HEK293 (cell line): Measurements from ENCODE around the gene ITPR3.
A peak's percentile ranks its signal among the peaks of the same experiment; 100 is the strongest.

Experiments used
- CTCF ChIA-PET: fragments of 350-600 bp; formaldehyde crosslinking; extraction: SDS; loops from one replicate; lab custom pipeline; 2021; ENCODE audit warnings: antibody characterized with exemption; lab: Yijun Ruan, JAX
- POLR2A ChIA-PET: fragments of 300-600 bp; formaldehyde crosslinking; extraction: SDS; loops from one replicate; lab custom pipeline; 2020; ENCODE audit warnings: antibody characterized with exemption, inconsistent platforms; lab: Yijun Ruan, JAX
- H3K27ac ChIP-seq: fragments of 200-500 bp; sonication (Bioruptor generic); 2 replicates; pipeline ENCODE4 v1.5.1; 2014; ENCODE audit warnings: low read depth, low read length, control low read depth, inconsistent platforms; ENCODE audit errors: extremely low read depth
- H3K36me3 ChIP-seq, 2 experiments: fragments of 200-500 bp in 1 of 2; sonication (Bioruptor generic) in 1 of 2; 1 replicate in 1 of 2; 2 replicates in 1 of 2; pipeline ENCODE4 v1.5.1; 2014 to 2017; ENCODE audit warnings: inconsistent platforms in 2 of 2, low read length in 2 of 2; ENCODE audit not compliant: control insufficient read depth in 2 of 2, insufficient read depth in 1 of 2
- H3K4me1 ChIP-seq: fragments of 200-500 bp; sonication (Bioruptor generic); 2 replicates; pipeline ENCODE4 v1.5.1; 2014; ENCODE audit warnings: mild to moderate bottlenecking, low read length, inconsistent platforms; ENCODE audit not compliant: control insufficient read depth, insufficient read depth
- H3K4me3 ChIP-seq: 2 replicates; pipeline ENCODE4 v1.5.1; 2011; ENCODE audit warnings: low read depth, mild to moderate bottlenecking, control low read depth, low read length, moderate library complexity
- H3K9me3 ChIP-seq: fragments of 200-500 bp; sonication (Bioruptor generic); 2 replicates; pipeline ENCODE4 v1.5.1; 2014; ENCODE audit warnings: low read depth, low read length, inconsistent platforms; ENCODE audit not compliant: control insufficient read depth, insufficient read depth
- CTCF ChIP-seq: fragments of 450-650 bp; formaldehyde crosslinking; IDR thresholded peaks from 2 replicates; pipeline ENCODE4 v1.5.1; 2016; ENCODE audit warnings: missing biosample characterization, missing genetic modification characterization
- GLI2 ChIP-seq: fragments of 450-650 bp; formaldehyde crosslinking; IDR thresholded peaks from 2 replicates; pipeline ENCODE4; 2017; ENCODE audit warnings: missing biosample characterization, missing genetic modification characterization, low read depth, borderline replicate concordance
- ZFHX2 ChIP-seq: fragments of 450-650 bp; formaldehyde crosslinking; conservative IDR thresholded peaks from 2 replicates; pipeline ENCODE4 v1.5.1; 2016; ENCODE audit warnings: missing biosample characterization, missing genetic modification characterization
- ZFP37 ChIP-seq: fragments of 450-650 bp; formaldehyde crosslinking; IDR thresholded peaks from 2 replicates; pipeline ENCODE4 v1.5.1; 2016; ENCODE audit warnings: missing biosample characterization, missing genetic modification characterization
- ZFP69B ChIP-seq: fragments of 450-650 bp; formaldehyde crosslinking; IDR thresholded peaks from 2 replicates; pipeline ENCODE4 v1.5.1; 2016; ENCODE audit warnings: missing biosample characterization, missing genetic modification characterization
- ZNF112 ChIP-seq: fragments of 450-650 bp; formaldehyde crosslinking; IDR thresholded peaks from 2 replicates; pipeline ENCODE4 v1.5.0; 2017; ENCODE audit warnings: missing biosample characterization, missing genetic modification characterization
- ZNF114 ChIP-seq: fragments of 450-650 bp; formaldehyde crosslinking; IDR thresholded peaks from 2 replicates; pipeline ENCODE4 v1.5.0; 2017; ENCODE audit warnings: missing biosample characterization, missing genetic modification characterization
- ZNF121 ChIP-seq: fragments of 450-650 bp; formaldehyde crosslinking; IDR thresholded peaks from 2 replicates; pipeline ENCODE4 v1.5.1; 2016; ENCODE audit warnings: missing biosample characterization, missing genetic modification characterization
- ZNF133 ChIP-seq: fragments of 450-650 bp; formaldehyde crosslinking; IDR thresholded peaks from 2 replicates; pipeline ENCODE4 v1.5.1; 2016; ENCODE audit warnings: missing biosample characterization, missing genetic modification characterization
- ZNF157 ChIP-seq: fragments of 450-650 bp; formaldehyde crosslinking; IDR thresholded peaks from 2 replicates; pipeline ENCODE4 v1.5.1; 2016; ENCODE audit warnings: missing biosample characterization, missing genetic modification characterization
- ZNF174 ChIP-seq: fragments of 450-650 bp; formaldehyde crosslinking; IDR thresholded peaks from 2 replicates; pipeline ENCODE4 v1.5.0; 2017; ENCODE audit warnings: missing biosample characterization, mild to moderate bottlenecking, missing genetic modification characterization
- ZNF175 ChIP-seq: fragments of 450-650 bp; formaldehyde crosslinking; IDR thresholded peaks from 2 replicates; pipeline ENCODE4 v1.5.1; 2016; ENCODE audit warnings: missing biosample characterization, missing genetic modification characterization
- ZNF2 ChIP-seq: fragments of 450-650 bp; formaldehyde crosslinking; IDR thresholded peaks from 2 replicates; pipeline ENCODE4 v1.5.1; 2016; ENCODE audit warnings: missing biosample characterization, missing genetic modification characterization
- ZNF23 ChIP-seq: fragments of 450-650 bp; formaldehyde crosslinking; IDR thresholded peaks from 2 replicates; pipeline ENCODE4 v1.5.1; 2016; ENCODE audit warnings: missing biosample characterization, missing genetic modification characterization, borderline replicate concordance
- ZNF311 ChIP-seq: fragments of 450-650 bp; formaldehyde crosslinking; IDR thresholded peaks from 2 replicates; pipeline ENCODE4 v1.5.1; 2017; ENCODE audit warnings: missing biosample characterization, missing genetic modification characterization, borderline replicate concordance
- ZNF324 ChIP-seq: fragments of 450-650 bp; formaldehyde crosslinking; IDR thresholded peaks from 2 replicates; pipeline ENCODE4 v1.5.1; 2016; ENCODE audit warnings: missing biosample characterization, missing genetic modification characterization
- ZNF404 ChIP-seq: fragments of 450-650 bp; formaldehyde crosslinking; IDR thresholded peaks from 2 replicates; pipeline ENCODE4 v1.5.1; 2017; ENCODE audit warnings: missing biosample characterization, missing genetic modification characterization
- ZNF513 ChIP-seq: fragments of 450-650 bp; IDR thresholded peaks from 2 replicates; pipeline ENCODE4 v1.5.1; 2018; ENCODE audit warnings: missing biosample characterization, missing genetic modification characterization
- ZNF521 ChIP-seq: fragments of 450-650 bp; formaldehyde crosslinking; IDR thresholded peaks from 2 replicates; pipeline ENCODE4 v1.5.1; 2017; ENCODE audit warnings: missing biosample characterization, mild to moderate bottlenecking, missing genetic modification characterization
- ZNF549 ChIP-seq: fragments of 450-650 bp; IDR thresholded peaks from 2 replicates; pipeline ENCODE4 v1.5.1; 2018; ENCODE audit warnings: missing biosample characterization, missing genetic modification characterization, mild to moderate bottlenecking, inconsistent platforms, moderate library complexity
- ZNF561 ChIP-seq: fragments of 450-650 bp; IDR thresholded peaks from 2 replicates; pipeline ENCODE4 v1.5.1; 2018; ENCODE audit warnings: missing biosample characterization, missing genetic modification characterization, borderline replicate concordance
- ZNF626 ChIP-seq: fragments of 450-650 bp; sonication (Bioruptor Pico); formaldehyde crosslinking; IDR thresholded peaks from 2 replicates; pipeline ENCODE4 v1.5.1; 2018; ENCODE audit warnings: missing biosample characterization, missing genetic modification characterization, inconsistent platforms
- ZNF629 ChIP-seq: fragments of 450-650 bp; formaldehyde crosslinking; IDR thresholded peaks from 2 replicates; pipeline ENCODE4 v1.5.1; 2017; ENCODE audit warnings: missing biosample characterization, missing genetic modification characterization
- ZNF76 ChIP-seq: fragments of 450-650 bp; formaldehyde crosslinking; IDR thresholded peaks from 2 replicates; pipeline ENCODE4; 2016; ENCODE audit warnings: low read depth, missing biosample characterization, missing genetic modification characterization, borderline replicate concordance
- ZNF776 ChIP-seq: fragments of 450-650 bp; formaldehyde crosslinking; IDR thresholded peaks from 2 replicates; pipeline ENCODE4 v1.5.0; 2017; ENCODE audit warnings: missing biosample characterization, missing genetic modification characterization, borderline replicate concordance
- ZSCAN30 ChIP-seq: fragments of 450-650 bp; IDR thresholded peaks from 2 replicates; pipeline ENCODE4 v1.5.1; 2018; ENCODE audit warnings: missing biosample characterization, mild to moderate bottlenecking, missing genetic modification characterization, moderate library complexity
- TF ChIP-seq, protein P1 (sequence below): fragments of 450-650 bp; formaldehyde crosslinking; IDR thresholded peaks from 2 replicates; pipeline ENCODE4 v1.5.1; 2016; ENCODE audit warnings: missing biosample characterization, missing genetic modification characterization
- TF ChIP-seq, protein P2 (sequence below): fragments of 450-650 bp; formaldehyde crosslinking; IDR thresholded peaks from 2 replicates; pipeline ENCODE4 v1.5.1; 2016; ENCODE audit warnings: missing biosample characterization, missing genetic modification characterization

Gene ITPR3

DNA sequence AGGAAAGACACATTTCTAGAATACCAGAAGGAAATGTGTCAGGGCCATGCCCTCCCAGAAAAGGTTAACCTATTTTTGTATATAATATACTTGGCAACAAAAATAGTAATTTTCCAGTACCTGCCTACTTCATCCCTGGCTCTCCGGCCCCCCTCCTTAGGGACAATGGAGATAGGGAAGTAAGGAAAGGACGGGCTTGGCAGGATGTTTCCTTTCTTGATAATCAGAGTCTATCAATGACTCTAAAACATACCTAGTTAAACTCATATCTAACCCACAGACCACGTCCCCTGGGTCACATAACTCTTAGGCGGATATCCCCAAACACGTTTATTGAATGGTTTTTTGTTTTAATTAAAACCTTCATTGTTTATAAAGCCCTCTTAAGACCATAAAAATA lies 78.6 kb downstream of the ITPR3 start:
- ChIA-PET POLR2A (interaction anchor here (1.2 kb wide), 1 partner anchor 11 kb away, joined by 7 read pairs; the partner anchor contains the start of gene UQCC2), CTCF (interaction anchor here (0.6 to 4.8 kb wide), 28 partner anchors 10 to 725 kb away, joined by 3 to 93 read pairs (median 8); partner anchors contain the start of genes BAK1 and UQCC2)
- no peaks in the 10 kb centered on the region for H3K9me3 ChIP-seq
- peaks cover 3% of the 10 kb centered on the region; the same call in 1 of the 2 replicates for H3K4me1 ChIP-seq
- H3K36me3 ChIP-seq, result peaks cover 4 to 74% of the 10 kb centered on the region in 2 experiments; a peak in 2 of 3 replicates
- TF ChIP-seq ZFP37, result no peak
- TF ChIP-seq ZNF174, result no peak
- no peak for TF ChIP-seq ZNF157
- no peak for TF ChIP-seq ZNF121 (tag by site-specific recombination)
- TF ChIP-seq, protein P1, sequence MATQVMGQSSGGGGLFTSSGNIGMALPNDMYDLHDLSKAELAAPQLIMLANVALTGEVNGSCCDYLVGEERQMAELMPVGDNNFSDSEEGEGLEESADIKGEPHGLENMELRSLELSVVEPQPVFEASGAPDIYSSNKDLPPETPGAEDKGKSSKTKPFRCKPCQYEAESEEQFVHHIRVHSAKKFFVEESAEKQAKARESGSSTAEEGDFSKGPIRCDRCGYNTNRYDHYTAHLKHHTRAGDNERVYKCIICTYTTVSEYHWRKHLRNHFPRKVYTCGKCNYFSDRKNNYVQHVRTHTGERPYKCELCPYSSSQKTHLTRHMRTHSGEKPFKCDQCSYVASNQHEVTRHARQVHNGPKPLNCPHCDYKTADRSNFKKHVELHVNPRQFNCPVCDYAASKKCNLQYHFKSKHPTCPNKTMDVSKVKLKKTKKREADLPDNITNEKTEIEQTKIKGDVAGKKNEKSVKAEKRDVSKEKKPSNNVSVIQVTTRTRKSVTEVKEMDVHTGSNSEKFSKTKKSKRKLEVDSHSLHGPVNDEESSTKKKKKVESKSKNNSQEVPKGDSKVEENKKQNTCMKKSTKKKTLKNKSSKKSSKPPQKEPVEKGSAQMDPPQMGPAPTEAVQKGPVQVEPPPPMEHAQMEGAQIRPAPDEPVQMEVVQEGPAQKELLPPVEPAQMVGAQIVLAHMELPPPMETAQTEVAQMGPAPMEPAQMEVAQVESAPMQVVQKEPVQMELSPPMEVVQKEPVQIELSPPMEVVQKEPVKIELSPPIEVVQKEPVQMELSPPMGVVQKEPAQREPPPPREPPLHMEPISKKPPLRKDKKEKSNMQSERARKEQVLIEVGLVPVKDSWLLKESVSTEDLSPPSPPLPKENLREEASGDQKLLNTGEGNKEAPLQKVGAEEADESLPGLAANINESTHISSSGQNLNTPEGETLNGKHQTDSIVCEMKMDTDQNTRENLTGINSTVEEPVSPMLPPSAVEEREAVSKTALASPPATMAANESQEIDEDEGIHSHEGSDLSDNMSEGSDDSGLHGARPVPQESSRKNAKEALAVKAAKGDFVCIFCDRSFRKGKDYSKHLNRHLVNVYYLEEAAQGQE (tag by site-specific recombination), result no peak
- no peak for TF ChIP-seq ZNF324 (tag by site-specific recombination)
- no peak for TF ChIP-seq GLI2
- H3K4me3 ChIP-seq, result no peak overlapping the region
- no peak overlapping the region for H3K27ac ChIP-seq

DNA sequence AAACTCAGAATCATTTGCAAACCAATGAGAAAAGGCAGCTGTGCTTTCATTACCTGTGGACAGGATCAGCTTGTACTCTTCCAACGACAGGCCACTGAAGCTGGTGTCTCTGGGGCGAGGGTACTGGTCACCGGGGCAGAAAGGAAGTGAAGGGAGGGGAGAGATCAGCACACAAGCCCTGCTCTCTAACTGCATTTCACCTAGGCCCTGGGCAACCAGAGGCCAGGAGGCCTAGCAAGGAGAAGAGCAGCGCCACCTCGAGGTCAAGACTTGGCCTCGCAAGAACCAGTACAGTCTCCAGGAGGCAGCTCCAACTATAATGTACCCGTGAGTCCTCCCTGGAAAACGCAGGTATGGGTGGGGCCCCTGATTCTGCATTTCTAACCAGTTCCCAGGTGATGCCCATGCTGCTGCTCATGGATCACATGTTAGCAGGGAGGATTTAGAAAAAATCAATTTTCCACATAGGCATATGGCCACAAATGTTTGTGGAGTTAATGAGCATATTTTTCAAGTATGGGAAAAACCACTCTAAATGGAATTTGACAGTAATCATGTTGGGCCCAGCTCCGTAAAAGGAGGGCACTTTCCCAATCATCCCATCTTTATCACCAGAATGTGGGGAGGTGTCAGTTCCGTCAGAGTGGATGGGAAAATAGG lies 79.4 kb downstream of the ITPR3 start:
- H3K36me3 ChIP-seq, result peaks cover 4 to 69% of the 10 kb centered on the region in 2 experiments; a peak in 2 of 3 replicates
- ChIA-PET CTCF (interaction anchor here (0.6 to 4.8 kb wide), 44 partner anchors 9 to 726 kb away, joined by 3 to 93 read pairs (median 4); partner anchors contain the start of genes BAK1, IP6K3 and UQCC2), POLR2A (interaction anchor here (1.2 to 1.9 kb wide), 4 partner anchors 11 to 120 kb away, joined by 3 to 7 read pairs (median 5); partner anchors contain the start of genes BAK1 and UQCC2)
- H3K27ac ChIP-seq, result no peak overlapping the region
- H3K4me3 ChIP-seq, result no peak overlapping the region
- no peaks in the 10 kb centered on the region for H3K9me3 ChIP-seq
- peaks cover 5% of the 10 kb centered on the region; the same call in 1 of the 2 replicates for H3K4me1 ChIP-seq
- TF ChIP-seq ZNF776 (tag by site-specific recombination), result no peak
- TF ChIP-seq ZNF112 (tag by site-specific recombination), result no peak
- no peak for TF ChIP-seq ZNF629
- TF ChIP-seq ZNF311 (tag by site-specific recombination), result no peak
- TF ChIP-seq ZNF76 (tag by site-specific recombination), result no peak
- no peak for TF ChIP-seq ZFHX2
- TF ChIP-seq ZNF2 (tag by site-specific recombination), result 0 out of 2 replicates have a peak, but pooled peaks have one; percentile 37
- TF ChIP-seq, protein P2, sequence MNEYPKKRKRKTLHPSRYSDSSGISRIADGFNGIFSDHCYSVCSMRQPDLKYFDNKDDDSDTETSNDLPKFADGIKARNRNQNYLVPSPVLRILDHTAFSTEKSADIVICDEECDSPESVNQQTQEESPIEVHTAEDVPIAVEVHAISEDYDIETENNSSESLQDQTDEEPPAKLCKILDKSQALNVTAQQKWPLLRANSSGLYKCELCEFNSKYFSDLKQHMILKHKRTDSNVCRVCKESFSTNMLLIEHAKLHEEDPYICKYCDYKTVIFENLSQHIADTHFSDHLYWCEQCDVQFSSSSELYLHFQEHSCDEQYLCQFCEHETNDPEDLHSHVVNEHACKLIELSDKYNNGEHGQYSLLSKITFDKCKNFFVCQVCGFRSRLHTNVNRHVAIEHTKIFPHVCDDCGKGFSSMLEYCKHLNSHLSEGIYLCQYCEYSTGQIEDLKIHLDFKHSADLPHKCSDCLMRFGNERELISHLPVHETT, result no peak
- TF ChIP-seq ZFP69B (tag by site-specific recombination), result no peak
- TF ChIP-seq ZNF549 (tag by site-specific recombination), result no peak
- 0 out of 2 replicates have a peak, but pooled peaks have one; percentile 30 for TF ChIP-seq ZSCAN30 (tag by site-specific recombination)
- TF ChIP-seq ZNF561 (tag by site-specific recombination), result no peak
- no peak for TF ChIP-seq ZNF133 (tag by site-specific recombination)
- TF ChIP-seq ZNF626 (tag by site-specific recombination), result no peak
- no peak for TF ChIP-seq ZNF23
- no peak for TF ChIP-seq ZNF521
- no peak for TF ChIP-seq ZNF175
- TF ChIP-seq CTCF (tag by site-specific recombination), result peak; percentile 67; the same call in 1 of the 2 replicates
- TF ChIP-seq ZNF513 (tag by site-specific recombination), result no peak
- no peak for TF ChIP-seq ZNF114
- TF ChIP-seq ZNF404 (tag by site-specific recombination), result no peak
